ENCODE measurements around the gene RAB24.

DNA sequence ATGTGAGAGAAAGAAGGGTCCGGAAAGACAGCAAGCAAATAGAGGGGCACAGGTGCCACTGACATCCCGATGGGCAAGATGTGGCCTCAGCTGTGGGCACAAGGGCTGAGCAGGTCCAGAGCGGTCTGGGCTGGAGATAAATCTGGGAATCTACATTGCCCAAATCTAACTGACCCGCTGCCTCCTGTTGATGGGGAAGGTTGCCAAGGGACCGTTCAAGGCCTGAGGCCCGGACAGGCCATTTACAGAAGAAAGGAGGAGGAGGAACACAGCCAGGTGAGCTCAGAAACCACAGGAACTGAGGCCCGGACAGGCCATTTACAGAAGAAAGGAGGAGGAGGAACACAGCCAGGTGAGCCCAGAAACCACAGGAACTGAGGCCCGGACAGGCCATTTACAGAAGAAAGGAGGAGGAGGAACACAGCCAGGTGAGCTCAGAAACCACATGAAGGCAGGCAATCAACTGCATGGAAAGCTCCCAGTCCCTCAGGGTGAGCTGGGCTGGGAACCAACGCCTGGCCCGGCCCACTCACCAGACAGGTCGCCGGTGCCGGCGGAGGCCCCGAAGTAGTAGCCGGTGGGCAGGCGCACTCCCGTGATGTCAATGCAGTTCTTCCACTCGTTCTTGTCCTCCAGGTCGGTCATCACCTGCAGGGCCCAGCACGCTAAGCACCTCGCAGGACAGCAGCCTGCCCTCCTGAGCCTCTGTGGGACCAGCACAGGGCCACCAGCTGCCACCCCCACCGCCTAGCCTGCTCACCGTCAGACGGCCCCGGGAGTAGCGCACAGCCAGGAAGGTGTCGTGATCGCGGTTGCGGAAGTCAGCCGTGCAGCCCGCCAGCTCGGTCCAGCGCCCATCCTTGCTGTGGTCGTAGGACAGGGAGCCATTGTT lies 33.3 kb upstream of the RAB24 start:
- TF ChIP-seq EP300 (IDR thresholded peaks at IDR 0.05; ENCODE audit: borderline replicate concordance) (no peak), YY1 (IDR thresholded peaks at IDR 0.05; ENCODE audit: low read depth) (no peak), CEBPB (IDR thresholded peaks at IDR 0.05) (no peak)
- TF ChIP-seq, protein P1, sequence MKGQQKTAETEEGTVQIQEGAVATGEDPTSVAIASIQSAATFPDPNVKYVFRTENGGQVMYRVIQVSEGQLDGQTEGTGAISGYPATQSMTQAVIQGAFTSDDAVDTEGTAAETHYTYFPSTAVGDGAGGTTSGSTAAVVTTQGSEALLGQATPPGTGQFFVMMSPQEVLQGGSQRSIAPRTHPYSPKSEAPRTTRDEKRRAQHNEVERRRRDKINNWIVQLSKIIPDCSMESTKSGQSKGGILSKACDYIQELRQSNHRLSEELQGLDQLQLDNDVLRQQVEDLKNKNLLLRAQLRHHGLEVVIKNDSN (IDR thresholded peaks at IDR 0.05), result no peak
- TF ChIP-seq, protein P2, sequence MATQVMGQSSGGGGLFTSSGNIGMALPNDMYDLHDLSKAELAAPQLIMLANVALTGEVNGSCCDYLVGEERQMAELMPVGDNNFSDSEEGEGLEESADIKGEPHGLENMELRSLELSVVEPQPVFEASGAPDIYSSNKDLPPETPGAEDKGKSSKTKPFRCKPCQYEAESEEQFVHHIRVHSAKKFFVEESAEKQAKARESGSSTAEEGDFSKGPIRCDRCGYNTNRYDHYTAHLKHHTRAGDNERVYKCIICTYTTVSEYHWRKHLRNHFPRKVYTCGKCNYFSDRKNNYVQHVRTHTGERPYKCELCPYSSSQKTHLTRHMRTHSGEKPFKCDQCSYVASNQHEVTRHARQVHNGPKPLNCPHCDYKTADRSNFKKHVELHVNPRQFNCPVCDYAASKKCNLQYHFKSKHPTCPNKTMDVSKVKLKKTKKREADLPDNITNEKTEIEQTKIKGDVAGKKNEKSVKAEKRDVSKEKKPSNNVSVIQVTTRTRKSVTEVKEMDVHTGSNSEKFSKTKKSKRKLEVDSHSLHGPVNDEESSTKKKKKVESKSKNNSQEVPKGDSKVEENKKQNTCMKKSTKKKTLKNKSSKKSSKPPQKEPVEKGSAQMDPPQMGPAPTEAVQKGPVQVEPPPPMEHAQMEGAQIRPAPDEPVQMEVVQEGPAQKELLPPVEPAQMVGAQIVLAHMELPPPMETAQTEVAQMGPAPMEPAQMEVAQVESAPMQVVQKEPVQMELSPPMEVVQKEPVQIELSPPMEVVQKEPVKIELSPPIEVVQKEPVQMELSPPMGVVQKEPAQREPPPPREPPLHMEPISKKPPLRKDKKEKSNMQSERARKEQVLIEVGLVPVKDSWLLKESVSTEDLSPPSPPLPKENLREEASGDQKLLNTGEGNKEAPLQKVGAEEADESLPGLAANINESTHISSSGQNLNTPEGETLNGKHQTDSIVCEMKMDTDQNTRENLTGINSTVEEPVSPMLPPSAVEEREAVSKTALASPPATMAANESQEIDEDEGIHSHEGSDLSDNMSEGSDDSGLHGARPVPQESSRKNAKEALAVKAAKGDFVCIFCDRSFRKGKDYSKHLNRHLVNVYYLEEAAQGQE (IDR thresholded peaks at IDR 0.05; ENCODE audit: low read depth), result no peak
